Activated T-cell treated with anti-CD3 and anti-CD28 coated beads, Interleukin-2, amount 50 U/mL, for 1 hour (primary cell): ENCODE results near the gene SYTL3.

Source experiments
- DNase-seq: peaks from one replicate; pipeline ENCODE4 v3.0.0-alpha.2; 2020

SYTL3 gene

GRCh38 chr6:158763434-158764182 lies 113.8 kb downstream of the SYTL3 start:
- peak; percentile 51 for DNase-seq

- peak; percentile 53 for DNase-seq
Measured at GRCh38 chr6:158764183-158764849, 114.5 kb downstream of the SYTL3 start.

GRCh38 chr6:158764926-158765325 lies 115.1 kb downstream of the SYTL3 start:
- peak; percentile 47 for DNase-seq

- DNase-seq, result no peak
Measured at GRCh38 chr6:158765499-158766068, 115.7 kb downstream of the SYTL3 start.

GRCh38 chr6:158766621-158767455 lies 117.0 kb downstream of the SYTL3 start:
- DNase-seq, result no peak

GRCh38 chr6:158767709-158768108 lies 117.9 kb downstream of the SYTL3 start:
- DNase-seq, result no peak

GRCh38 chr6:158768436-158768835 lies 118.6 kb downstream of the SYTL3 start:
- DNase-seq, result no peak

- no peak for DNase-seq
Measured at GRCh38 chr6:158769234-158769770, 119.4 kb downstream of the SYTL3 start.

- no peak for DNase-seq
Measured at GRCh38 chr6:158769771-158770432, 120.0 kb downstream of the SYTL3 start.

GRCh38 chr6:158770533-158771330 lies 120.9 kb downstream of the SYTL3 start:
- DNase-seq, result no peak

GRCh38 chr6:158771399-158772152 lies 121.7 kb downstream of the SYTL3 start:
- DNase-seq, result no peak

- DNase-seq, result no peak
Measured at GRCh38 chr6:158772172-158772571, 122.3 kb downstream of the SYTL3 start.

GRCh38 chr6:158772851-158773371 lies 123.1 kb downstream of the SYTL3 start:
- DNase-seq, result no peak

GRCh38 chr6:158773581-158774449 lies 124.0 kb downstream of the SYTL3 start:
- no peak for DNase-seq

- DNase-seq, result no peak
Measured at GRCh38 chr6:158774717-158775449, 125.0 kb downstream of the SYTL3 start.

- DNase-seq, result no peak
Measured at GRCh38 chr6:158775832-158776231, 126.0 kb downstream of the SYTL3 start.

GRCh38 chr6:158776737-158777136 lies 126.9 kb downstream of the SYTL3 start:
- DNase-seq, result no peak

GRCh38 chr6:158777510-158777909 lies 127.7 kb downstream of the SYTL3 start:
- DNase-seq, result no peak
